Neutrophil (primary cell): ENCODE data around the gene PODXL2.

ENCODE experiments used
- H3K27ac ChIP-seq: fragments of 200-600 bp; sonication (generic); 2 replicates; pipeline ENCODE4 v1.5.1; 2016; ENCODE audit warnings: mild to moderate bottlenecking, moderate library complexity
- H3K27me3 ChIP-seq: fragments of 200-600 bp; sonication (generic); 2 replicates; pipeline ENCODE4 v1.6.0; 2016; ENCODE audit warnings: mild to moderate bottlenecking
- H3K36me3 ChIP-seq: fragments of 200-600 bp; sonication (generic); 2 replicates; pipeline ENCODE4 v1.5.1; 2017
- H3K4me1 ChIP-seq, 2 experiments: fragments of 200-600 bp in 1 of 2; sonication (generic) in 1 of 2; 1 replicate in 1 of 2; 2 replicates in 1 of 2; pipeline versions ENCODE4 v1.5.1 to v1.6.1; 2013 to 2016; ENCODE audit warnings: low read depth in 1 of 2, low read length in 1 of 2, mild to moderate bottlenecking in 1 of 2, moderate library complexity in 1 of 2; ENCODE audit not compliant: control insufficient read depth in 1 of 2, insufficient read depth in 1 of 2
- H3K4me3 ChIP-seq, 2 experiments: fragments of 200-600 bp in 1 of 2; sonication (generic) in 1 of 2; 1 replicate in 1 of 2; 2 replicates in 1 of 2; pipeline ENCODE4 v1.5.1; 2013 to 2016; ENCODE audit warnings: low read depth in 1 of 2, low read length in 1 of 2, mild to moderate bottlenecking in 1 of 2, moderate library complexity in 1 of 2
- H3K9me3 ChIP-seq: fragments of 200-600 bp; sonication (generic); 2 replicates; pipeline ENCODE4 v1.5.1; 2016
- CTCF ChIP-seq: fragments of 200-600 bp; sonication (generic); IDR thresholded peaks from 2 replicates; pipeline ENCODE4 v1.5.1; 2016; ENCODE audit warnings: antibody characterized with exemption

PODXL2 gene

GRCh38 chr3:127628788-127629466 is at the start of gene PODXL2:
TSS of gene PODXL2 (plus strand) at chr3:127629185. CDS start at chr3:127629220, 35 bp downstream.
- peaks cover 13 to 17% of the 10 kb centered on the region in 2 experiments for H3K4me1 ChIP-seq
- H3K27ac ChIP-seq, result no peak within 1 kb of the TSS
- H3K27me3 ChIP-seq, result peaks cover 70% of the 10 kb centered on the region
- no peaks in the 10 kb centered on the region for H3K36me3 ChIP-seq
- peak within 1 kb of the TSS; percentile 57 to 65 for H3K4me3 ChIP-seq
- no peak for TF ChIP-seq CTCF
- no peaks in the 10 kb centered on the region for H3K9me3 ChIP-seq

GRCh38 chr3:127580327-127581060 is 48.5 kb upstream of the PODXL2 start:
- TF ChIP-seq CTCF, result no peak
- Histone ChIP-seq H3K27me3 (no peaks in the 10 kb centered on the region), H3K4me1 (peaks cover 0 to under 1% of the 10 kb centered on the region in 2 experiments), H3K4me3 (no peak overlapping the region), H3K27ac (no peak overlapping the region), H3K9me3 (no peaks in the 10 kb centered on the region), H3K36me3 (peaks cover 36% of the 10 kb centered on the region)

- H3K4me3 ChIP-seq, result no peak overlapping the region
- H3K27ac ChIP-seq, result no peak overlapping the region
- H3K27me3 ChIP-seq, result no peaks in the 10 kb centered on the region
- no peaks in the 10 kb centered on the region for H3K9me3 ChIP-seq
- H3K4me1 ChIP-seq, result peaks cover 12 to 14% of the 10 kb centered on the region in 2 experiments
- TF ChIP-seq CTCF, result no peak
- peaks cover 5% of the 10 kb centered on the region for H3K36me3 ChIP-seq
Observed at GRCh38 chr3:127584734-127585133, 44.3 kb upstream of the PODXL2 start.

- H3K36me3 ChIP-seq, result peaks cover 3% of the 10 kb centered on the region
- peaks cover 16 to 18% of the 10 kb centered on the region in 2 experiments for H3K4me1 ChIP-seq
- no peak overlapping the region for H3K4me3 ChIP-seq
- H3K9me3 ChIP-seq, result no peaks in the 10 kb centered on the region
- no peak for TF ChIP-seq CTCF
- H3K27ac ChIP-seq, result no peak overlapping the region
- no peaks in the 10 kb centered on the region for H3K27me3 ChIP-seq
Observed at GRCh38 chr3:127585163-127585812, 43.7 kb upstream of the PODXL2 start.

- Histone ChIP-seq H3K9me3 (no peaks in the 10 kb centered on the region), H3K4me1 (peaks cover 16 to 20% of the 10 kb centered on the region in 2 experiments), H3K27ac (no peak overlapping the region), H3K36me3 (peaks cover 3% of the 10 kb centered on the region), H3K4me3 (no peak overlapping the region), H3K27me3 (no peaks in the 10 kb centered on the region)
- no peak for TF ChIP-seq CTCF
Observed at GRCh38 chr3:127585813-127586413, 43.1 kb upstream of the PODXL2 start.
